Mesenchymal stem cell (in vitro differentiated cells and primary cell): ENCODE data around the gene C8G.

Experiments used
- DNase-seq: peaks from one replicate; pipeline ENCODE4 v3.0.0-alpha.2; 2013
- H2AFZ ChIP-seq: one replicate; pipeline ENCODE4 v1.6.1; 2013; ENCODE audit warnings: low read depth, mild to moderate bottlenecking, control low read depth, inconsistent platforms, low read length, moderate library complexity
- H2AK5ac ChIP-seq: 2 replicates; pipeline ENCODE4 v1.6.1; 2013; ENCODE audit warnings: low read length, moderate library complexity, mild to moderate bottlenecking, inconsistent platforms; ENCODE audit not compliant: severe bottlenecking
- H2BK120ac ChIP-seq: one replicate; pipeline ENCODE4 v1.6.1; 2013; ENCODE audit warnings: low read depth, mild to moderate bottlenecking, inconsistent platforms, low read length, moderate library complexity
- H2BK12ac ChIP-seq, 2 experiments: one replicate each; pipeline ENCODE4 v1.6.1; 2013; ENCODE audit warnings: inconsistent platforms in 2 of 2, low read length in 2 of 2, mild to moderate bottlenecking in 2 of 2, moderate library complexity in 2 of 2, control low read depth in 1 of 2
- H2BK15ac ChIP-seq: one replicate; pipeline ENCODE4 v1.6.1; 2013; ENCODE audit warnings: mild to moderate bottlenecking, low read depth, inconsistent platforms; ENCODE audit not compliant: poor library complexity, severe bottlenecking
- H2BK5ac ChIP-seq: 2 replicates; pipeline ENCODE4 v1.6.1; 2013; ENCODE audit warnings: low read depth, mild to moderate bottlenecking, low read length, control low read depth, inconsistent platforms; ENCODE audit not compliant: poor library complexity, severe bottlenecking
- H3K14ac ChIP-seq, 2 experiments: one replicate each; pipeline ENCODE4 v1.6.1; 2013; ENCODE audit warnings: inconsistent platforms in 2 of 2, low read length in 2 of 2, control low read depth in 1 of 2, mild to moderate bottlenecking in 1 of 2, moderate library complexity in 1 of 2
- H3K18ac ChIP-seq, 2 experiments: one replicate each; pipeline ENCODE4 v1.6.1; 2013; ENCODE audit warnings: inconsistent platforms in 2 of 2, low read length in 2 of 2, control low read depth in 1 of 2, low read depth in 1 of 2, mild to moderate bottlenecking in 1 of 2
- H3K23ac ChIP-seq, 2 experiments: one replicate each; pipeline ENCODE4 v1.6.1; 2013; ENCODE audit warnings: inconsistent platforms in 2 of 2, low read length in 2 of 2, mild to moderate bottlenecking in 2 of 2, moderate library complexity in 2 of 2, control low read depth in 1 of 2
- H3K27ac ChIP-seq: 2 replicates; pipeline ENCODE4 v1.5.1; 2013; ENCODE audit warnings: mild to moderate bottlenecking, moderate library complexity, low read length, control low read depth, inconsistent platforms; ENCODE audit not compliant: poor library complexity, severe bottlenecking
- H3K27me3 ChIP-seq, 2 experiments: 2 replicates each; pipeline versions ENCODE4 v1.6.1 to v1.7.0; 2013; ENCODE audit warnings: low read length in 2 of 2, mild to moderate bottlenecking in 2 of 2, moderate library complexity in 2 of 2, control low read depth in 1 of 2, inconsistent platforms in 1 of 2; ENCODE audit not compliant: control insufficient read depth in 1 of 2, insufficient read depth in 1 of 2
- H3K36me3 ChIP-seq, 2 experiments: 2 replicates each; pipeline versions ENCODE4 v1.6.1 to v1.7.0; 2013; ENCODE audit warnings: low read length in 2 of 2, control low read depth in 1 of 2, inconsistent platforms in 1 of 2, low read depth in 1 of 2, mild to moderate bottlenecking in 1 of 2; ENCODE audit not compliant: insufficient read depth in 2 of 2, control insufficient read depth in 1 of 2
- H3K4ac ChIP-seq, 2 experiments: one replicate each; pipeline ENCODE4 v1.6.1; 2013; ENCODE audit warnings: inconsistent platforms in 2 of 2, low read length in 2 of 2, mild to moderate bottlenecking in 2 of 2, moderate library complexity in 2 of 2, control low read depth in 1 of 2, low read depth in 1 of 2
- H3K4me1 ChIP-seq: 2 replicates; pipeline ENCODE4 v1.6.1; 2013; ENCODE audit warnings: low read depth, low read length, control low read depth; ENCODE audit not compliant: control insufficient read depth, insufficient read depth
- H3K4me2 ChIP-seq: 2 replicates; pipeline ENCODE4 v1.6.1; 2013; ENCODE audit warnings: low read length, mild to moderate bottlenecking, inconsistent platforms; ENCODE audit not compliant: poor library complexity, severe bottlenecking
- H3K4me3 ChIP-seq, 2 experiments: 2 replicates each; pipeline versions ENCODE4 v1.5.1 to v1.7.0; 2013; ENCODE audit warnings: low read length in 2 of 2, mild to moderate bottlenecking in 2 of 2, control low read depth in 1 of 2, low read depth in 1 of 2; ENCODE audit not compliant: insufficient read depth in 1 of 2
- H3K79me1 ChIP-seq: replicated peaks from 2 replicates; pipeline ENCODE4 v1.6.1; 2013; ENCODE audit warnings: mild to moderate bottlenecking, control low read depth, low read length, inconsistent platforms; ENCODE audit not compliant: poor library complexity, severe bottlenecking
- H3K9ac ChIP-seq: 2 replicates; pipeline ENCODE4 v1.7.0; 2013; ENCODE audit warnings: mild to moderate bottlenecking, low read length, moderate library complexity
- H3K9me3 ChIP-seq: 2 replicates; pipeline ENCODE4 v1.7.0; 2013; ENCODE audit warnings: mild to moderate bottlenecking, low read length; ENCODE audit not compliant: control insufficient read depth
- H4K8ac ChIP-seq: one replicate; pipeline ENCODE4 v1.6.1; 2013; ENCODE audit warnings: inconsistent platforms, mild to moderate bottlenecking, low read length, moderate library complexity
- H4K91ac ChIP-seq: one replicate; pipeline ENCODE4 v1.6.1; 2013; ENCODE audit warnings: mild to moderate bottlenecking, low read length, inconsistent platforms
- WGBS: methylation state at CpG from one replicate; pipeline ENCODE4 v1.1.7; 2013; ENCODE audit warnings: mixed read lengths; 5-methylcytosine and 5-hydroxymethylcytosine counted together

The C8G gene

DNA sequence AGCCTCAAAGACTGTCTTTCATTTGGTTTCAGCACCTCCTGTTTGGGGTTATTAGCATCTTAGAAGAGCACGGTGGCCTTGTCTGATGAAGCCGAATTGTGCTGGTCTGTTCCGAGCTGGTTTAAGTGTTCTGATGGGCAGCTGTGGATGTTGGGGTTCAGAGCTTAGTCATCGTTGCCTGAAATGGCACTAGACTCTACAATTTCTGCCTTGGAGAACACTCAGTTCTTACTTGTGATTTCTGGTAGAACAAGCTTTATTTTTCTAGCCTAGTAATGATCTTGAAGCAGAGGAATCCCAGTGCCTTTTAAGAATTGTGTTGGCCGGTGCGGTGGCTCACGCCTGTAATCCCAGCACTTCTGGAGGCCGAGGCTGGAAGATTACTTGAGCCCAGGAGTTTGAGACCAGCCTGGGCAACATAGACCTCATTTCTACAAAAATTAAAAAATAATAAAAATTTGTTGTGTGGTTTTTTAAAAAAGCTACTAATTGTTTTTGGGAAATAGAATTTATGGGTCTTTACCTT lies 8.3 kb upstream of the C8G start:
- peaks cover 2% of the 10 kb centered on the region for H3K4me1 ChIP-seq
- H3K4me2 ChIP-seq, result no peak overlapping the region
- peaks cover 28 to 41% of the 10 kb centered on the region in 2 experiments for H3K36me3 ChIP-seq
- no peaks in the 10 kb centered on the region for H3K27me3 ChIP-seq
- H2BK5ac ChIP-seq, result no peak overlapping the region
- H3K4me3 ChIP-seq, result no peak overlapping the region
- no peak overlapping the region for H2BK15ac ChIP-seq
- H3K9ac ChIP-seq, result no peak overlapping the region
- H3K18ac ChIP-seq, result no peak overlapping the region
- no peak overlapping the region for H2AK5ac ChIP-seq
- no peak overlapping the region for H3K4ac ChIP-seq
- no peaks in the 10 kb centered on the region for H3K9me3 ChIP-seq
- peaks cover 34% of the 10 kb centered on the region for H3K79me1 ChIP-seq
- H2BK120ac ChIP-seq, result no peak overlapping the region
- 94% methylated on average over 7 of the region's 8 CpGs for WGBS
- H3K23ac ChIP-seq, result no peak overlapping the region
- H2BK12ac ChIP-seq, result no peak overlapping the region
- H4K91ac ChIP-seq, result no peak overlapping the region
- H3K14ac ChIP-seq, result no peak overlapping the region
- no peak overlapping the region for H3K27ac ChIP-seq
- H2AFZ ChIP-seq, result no peak overlapping the region
- no peak for DNase-seq
- no peak overlapping the region for H4K8ac ChIP-seq

DNA sequence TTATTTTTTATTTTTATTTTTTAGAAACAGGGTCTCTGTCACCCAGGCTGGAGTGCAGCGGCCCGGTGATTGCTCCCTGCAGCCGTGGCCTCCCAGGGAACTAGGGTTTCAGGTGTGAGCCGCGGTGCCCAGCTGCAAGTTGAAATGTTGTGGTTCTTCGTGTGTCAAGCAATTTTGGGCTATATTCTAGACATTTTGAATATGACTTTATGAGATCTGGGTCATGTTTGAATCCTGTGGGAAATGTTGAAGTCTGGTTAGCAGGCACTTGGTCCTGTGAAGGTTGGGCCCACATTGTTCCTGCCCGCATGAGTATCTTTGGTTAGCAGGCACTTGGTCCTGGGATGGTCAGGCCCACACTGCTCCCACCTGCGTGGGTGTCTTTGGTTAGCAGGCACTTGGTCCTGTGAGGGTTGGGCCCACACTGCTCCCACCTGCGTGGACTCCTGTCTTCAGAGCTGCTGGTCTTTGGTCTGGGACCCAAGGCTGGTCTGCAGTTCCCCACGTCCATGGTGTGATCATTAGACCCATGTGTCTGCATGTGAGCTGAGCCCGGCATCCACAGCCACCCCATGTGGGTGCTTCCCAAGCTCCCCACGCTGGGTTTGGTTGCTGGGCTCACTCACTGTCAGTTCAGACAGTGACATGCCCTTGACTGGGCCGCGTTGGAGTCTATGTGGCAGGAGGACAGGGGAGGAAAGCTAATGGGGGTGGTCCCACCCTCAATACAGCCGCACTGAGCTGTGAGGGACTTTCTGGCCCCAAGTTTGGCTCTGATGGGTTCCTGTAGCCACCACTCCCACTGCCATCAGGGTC lies 7.6 kb upstream of the C8G start:
- Histone ChIP-seq H2BK5ac (no peak overlapping the region), H3K4me1 (peaks cover 8% of the 10 kb centered on the region), H3K14ac (no peak overlapping the region), H3K27me3 (no peaks in the 10 kb centered on the region), H3K18ac (no peak overlapping the region), H2AK5ac (no peak overlapping the region), H3K4ac (no peak overlapping the region), H4K91ac (peak overlapping the region; percentile 35), H3K79me1 (peaks cover 38% of the 10 kb centered on the region), H3K4me2 (no peak overlapping the region), H2BK15ac (no peak overlapping the region), H3K27ac (no peak overlapping the region), H2BK120ac (no peak overlapping the region), H2BK12ac (no peak overlapping the region), H3K4me3 (no peak overlapping the region), H3K23ac (no peak overlapping the region), H3K36me3 (peaks cover 35 to 48% of the 10 kb centered on the region in 2 experiments), H3K9ac (no peak overlapping the region), H3K9me3 (no peaks in the 10 kb centered on the region), H4K8ac (peak overlapping the region; percentile 7), H2AFZ (no peak overlapping the region)
- DNase-seq, result no peak
- WGBS, result 91% methylated on average over 15 of the region's 15 CpGs

DNA sequence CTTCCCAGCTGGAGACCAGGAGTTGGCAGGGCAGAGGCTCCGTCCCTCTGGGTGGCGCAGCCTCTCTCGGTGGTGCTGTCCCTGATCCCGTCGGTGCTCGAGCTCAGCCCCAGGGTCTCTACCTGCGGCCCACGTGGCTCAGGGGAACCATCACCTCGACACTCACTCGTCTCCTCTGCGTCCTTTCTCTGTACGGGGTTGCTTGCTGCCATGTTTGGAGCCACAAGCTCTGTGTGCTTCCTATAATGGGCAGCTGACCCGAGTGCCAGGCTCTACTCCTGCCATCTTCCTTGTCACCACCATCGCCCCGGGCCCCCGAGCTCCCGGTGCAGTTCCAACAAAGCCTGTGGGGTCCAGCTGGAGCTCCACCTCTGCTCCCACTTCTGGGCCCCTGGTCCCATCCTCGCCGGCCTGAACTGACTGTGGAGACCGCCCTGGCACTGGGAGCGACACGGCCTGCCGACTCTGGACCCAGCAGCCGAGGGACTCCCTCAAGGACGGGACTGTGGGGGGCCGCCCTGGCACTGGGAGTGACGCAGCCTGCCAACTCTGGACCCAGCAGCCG lies 5.5 kb upstream of the C8G start:
- peaks cover 41 to 59% of the 10 kb centered on the region in 2 experiments for H3K36me3 ChIP-seq
- no peak overlapping the region for H2BK15ac ChIP-seq
- no peak overlapping the region for H3K4ac ChIP-seq
- no peak overlapping the region for H2AFZ ChIP-seq
- no peak overlapping the region for H3K23ac ChIP-seq
- no peak overlapping the region for H2BK5ac ChIP-seq
- no peak overlapping the region for H3K4me2 ChIP-seq
- H3K14ac ChIP-seq, result no peak overlapping the region
- H2AK5ac ChIP-seq, result no peak overlapping the region
- no peak overlapping the region for H3K27ac ChIP-seq
- no peak overlapping the region for H3K9ac ChIP-seq
- H3K79me1 ChIP-seq, result peaks cover 35% of the 10 kb centered on the region
- peak overlapping the region; percentile 19 for H4K8ac ChIP-seq
- no peaks in the 10 kb centered on the region for H3K9me3 ChIP-seq
- no peaks in the 10 kb centered on the region for H3K27me3 ChIP-seq
- H3K4me1 ChIP-seq, result peaks cover 19% of the 10 kb centered on the region
- no peak overlapping the region for H4K91ac ChIP-seq
- H3K4me3 ChIP-seq, result no peak overlapping the region
- no peak overlapping the region for H2BK120ac ChIP-seq
- no peak overlapping the region for H3K18ac ChIP-seq
- WGBS, result 97% methylated on average over 28 of the region's 28 CpGs
- H2BK12ac ChIP-seq, result peak overlapping the region in 1 of 2 experiments; percentile 23
- no peak for DNase-seq

DNA sequence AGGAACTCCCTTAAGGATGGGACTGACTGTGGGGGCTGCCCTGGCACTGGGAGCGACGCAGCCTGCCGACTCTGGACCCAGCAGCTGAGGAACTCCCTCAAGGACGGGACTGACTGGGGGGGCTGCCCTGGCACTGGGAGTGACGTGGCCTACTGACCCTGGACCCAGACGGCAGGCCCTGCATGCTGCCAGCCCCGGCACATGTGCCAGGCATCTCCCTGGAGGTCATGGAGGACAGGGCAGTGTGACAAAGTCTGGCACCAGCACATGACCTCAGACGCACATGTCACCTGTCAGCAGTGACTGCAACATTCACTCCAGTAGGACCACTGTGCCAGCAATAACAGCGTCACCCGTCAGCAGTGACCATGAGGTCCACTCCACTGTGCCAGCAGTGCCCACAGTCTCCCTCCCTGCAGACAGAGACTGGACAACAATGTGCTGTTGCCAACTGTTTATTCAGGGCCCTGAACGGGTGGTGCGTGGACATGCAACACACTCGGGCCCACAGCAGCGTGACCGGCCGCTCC lies 5.0 kb upstream of the C8G start:
- peaks cover 41 to 59% of the 10 kb centered on the region in 2 experiments for H3K36me3 ChIP-seq
- peak overlapping the region in 1 of 2 experiments; percentile 26 for H3K4me3 ChIP-seq
- no peak overlapping the region for H2BK12ac ChIP-seq
- H3K27ac ChIP-seq, result no peak overlapping the region
- H2BK120ac ChIP-seq, result no peak overlapping the region
- no peak overlapping the region for H2BK15ac ChIP-seq
- H2AK5ac ChIP-seq, result no peak overlapping the region
- H3K9ac ChIP-seq, result no peak overlapping the region
- no peak overlapping the region for H3K4me2 ChIP-seq
- no peak for DNase-seq
- H3K18ac ChIP-seq, result no peak overlapping the region
- H3K23ac ChIP-seq, result no peak overlapping the region
- WGBS, result 94% methylated on average over 16 of the region's 16 CpGs
- no peak overlapping the region for H3K14ac ChIP-seq
- H3K79me1 ChIP-seq, result peaks cover 35% of the 10 kb centered on the region
- H3K4ac ChIP-seq, result no peak overlapping the region
- no peaks in the 10 kb centered on the region for H3K9me3 ChIP-seq
- no peak overlapping the region for H4K8ac ChIP-seq
- H2BK5ac ChIP-seq, result no peak overlapping the region
- H4K91ac ChIP-seq, result no peak overlapping the region
- H3K27me3 ChIP-seq, result no peaks in the 10 kb centered on the region
- H2AFZ ChIP-seq, result no peak overlapping the region
- H3K4me1 ChIP-seq, result peaks cover 23% of the 10 kb centered on the region
